ENCODE results near the gene FAM107A. TPM values are rescaled to one million over a fixed set of nuclear protein-coding genes. Genes with fewer than 3 reads are reported as not detected.

FAM107A gene
- total and polyA plus RNA-seq, 9 of the 15 experiments (the other 6 are each of a cell fraction or from before 2014, with no cell fraction given), result 0.07 TPM; not detected in 8

DNA sequence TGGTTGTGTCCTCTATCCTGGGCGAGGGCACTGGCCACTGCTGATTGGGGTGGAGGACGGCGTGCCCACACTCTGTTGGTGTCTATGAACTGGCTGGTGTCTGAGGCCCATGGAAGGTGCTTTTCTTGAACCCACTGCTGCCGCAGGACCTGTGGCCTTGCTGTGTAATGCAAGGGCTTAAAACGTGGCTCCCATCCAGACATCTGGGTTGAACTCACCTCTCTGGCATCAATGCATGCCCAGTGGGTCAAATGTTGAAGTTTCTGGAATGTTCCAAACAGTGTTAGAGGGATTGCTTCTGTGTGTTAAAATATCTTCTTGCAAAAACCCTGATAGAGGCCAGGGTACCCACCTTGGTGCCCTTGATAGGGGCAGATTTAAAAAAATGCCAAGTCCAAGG lies 46.8 kb upstream of the FAM107A start:
- ChIA-PET POLR2A (no interaction called here), CTCF (ENCODE audit: low intra/inter-chr PET ratio) (no interaction called here)
- H3K79me2 ChIP-seq (ENCODE audit: control insufficient read depth, insufficient read depth, low read length), result no peaks in the 10 kb centered on the region
- no peak overlapping the region for H3K4me2 ChIP-seq (ENCODE audit: insufficient read depth, low read length)
- WGBS (ENCODE audit: insufficient coverage, low coverage, missing lambda C conversion rate), result 0% methylated on average over 5 of the region's 5 CpGs
- H3K9me1 ChIP-seq (ENCODE audit: control insufficient read depth, insufficient read depth, low read length), result no peaks in the 10 kb centered on the region
- no peak overlapping the region for H3K4me3 ChIP-seq
- intact Hi-C loops (cut with micrococcal nuclease), result no loop called here
- no peak overlapping the region for H2AFZ ChIP-seq (ENCODE audit: low read depth, low read length)
- no peak for DNase-seq (ENCODE audit: extremely low read depth in 1 of 4, low spot score in 3 of 4)
- H3K27me3 ChIP-seq (ENCODE audit: control insufficient read depth in 2 of 2, insufficient read depth in 2 of 2, low read length in 2 of 2), result peaks cover 3 to 56% of the 10 kb centered on the region in 2 experiments; a peak in 3 of 5 replicates
- H4K20me1 ChIP-seq (replicated peaks; ENCODE audit: control insufficient read depth, insufficient read depth, low read length), result no peaks in the 10 kb centered on the region; the same call in 1 of the 2 replicates
- no peaks in the 10 kb centered on the region for H3K36me3 ChIP-seq (ENCODE audit: control insufficient read depth, insufficient read depth, low read length)
- no TSS peak for BruUV-seq (replicated peaks)
- no peaks in the 10 kb centered on the region for H3K9me3 ChIP-seq (replicated peaks; ENCODE audit: control insufficient read depth, insufficient read depth, low read depth, low read length)
- no peak overlapping the region for H3K9ac ChIP-seq (ENCODE audit: insufficient read depth in 1 of 2, low read depth in 2 of 2, low read length in 2 of 2)
- FAIRE-seq, result no peak
- no peak for ATAC-seq
- H3K27ac ChIP-seq (ENCODE audit: extremely low read depth, low read depth, low read length), result no peak overlapping the region
- TF ChIP-seq NFXL1 (CRISPR knock-in tag; IDR thresholded peaks at IDR 0.05) (no peak), DPF2 (IDR thresholded peaks at IDR 0.05) (no peak), ARID1B (IDR thresholded peaks at IDR 0.05) (no peak), HOXB6 (CRISPR knock-in tag; IDR thresholded peaks at IDR 0.05; ENCODE audit: borderline replicate concordance) (no peak)
- TF ChIP-seq, protein P1, sequence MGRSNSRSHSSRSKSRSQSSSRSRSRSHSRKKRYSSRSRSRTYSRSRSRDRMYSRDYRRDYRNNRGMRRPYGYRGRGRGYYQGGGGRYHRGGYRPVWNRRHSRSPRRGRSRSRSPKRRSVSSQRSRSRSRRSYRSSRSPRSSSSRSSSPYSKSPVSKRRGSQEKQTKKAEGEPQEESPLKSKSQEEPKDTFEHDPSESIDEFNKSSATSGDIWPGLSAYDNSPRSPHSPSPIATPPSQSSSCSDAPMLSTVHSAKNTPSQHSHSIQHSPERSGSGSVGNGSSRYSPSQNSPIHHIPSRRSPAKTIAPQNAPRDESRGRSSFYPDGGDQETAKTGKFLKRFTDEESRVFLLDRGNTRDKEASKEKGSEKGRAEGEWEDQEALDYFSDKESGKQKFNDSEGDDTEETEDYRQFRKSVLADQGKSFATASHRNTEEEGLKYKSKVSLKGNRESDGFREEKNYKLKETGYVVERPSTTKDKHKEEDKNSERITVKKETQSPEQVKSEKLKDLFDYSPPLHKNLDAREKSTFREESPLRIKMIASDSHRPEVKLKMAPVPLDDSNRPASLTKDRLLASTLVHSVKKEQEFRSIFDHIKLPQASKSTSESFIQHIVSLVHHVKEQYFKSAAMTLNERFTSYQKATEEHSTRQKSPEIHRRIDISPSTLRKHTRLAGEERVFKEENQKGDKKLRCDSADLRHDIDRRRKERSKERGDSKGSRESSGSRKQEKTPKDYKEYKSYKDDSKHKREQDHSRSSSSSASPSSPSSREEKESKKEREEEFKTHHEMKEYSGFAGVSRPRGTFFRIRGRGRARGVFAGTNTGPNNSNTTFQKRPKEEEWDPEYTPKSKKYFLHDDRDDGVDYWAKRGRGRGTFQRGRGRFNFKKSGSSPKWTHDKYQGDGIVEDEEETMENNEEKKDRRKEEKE (IDR thresholded peaks at IDR 0.05; ENCODE audit: borderline replicate concordance in 1 of 2, control insufficient read depth in 1 of 2, low read depth in 2 of 2, low read length in 1 of 2), result no peak
- TF ChIP-seq, protein P2, sequence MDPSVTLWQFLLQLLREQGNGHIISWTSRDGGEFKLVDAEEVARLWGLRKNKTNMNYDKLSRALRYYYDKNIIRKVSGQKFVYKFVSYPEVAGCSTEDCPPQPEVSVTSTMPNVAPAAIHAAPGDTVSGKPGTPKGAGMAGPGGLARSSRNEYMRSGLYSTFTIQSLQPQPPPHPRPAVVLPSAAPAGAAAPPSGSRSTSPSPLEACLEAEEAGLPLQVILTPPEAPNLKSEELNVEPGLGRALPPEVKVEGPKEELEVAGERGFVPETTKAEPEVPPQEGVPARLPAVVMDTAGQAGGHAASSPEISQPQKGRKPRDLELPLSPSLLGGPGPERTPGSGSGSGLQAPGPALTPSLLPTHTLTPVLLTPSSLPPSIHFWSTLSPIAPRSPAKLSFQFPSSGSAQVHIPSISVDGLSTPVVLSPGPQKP (CRISPR knock-in tag; IDR thresholded peaks at IDR 0.05), result no peak
- in situ Hi-C loops (cut with MboI), result no loop called here
- no peaks in the 10 kb centered on the region; a peak in 1 of 5 replicates for H3K4me1 ChIP-seq (replicated peaks in 1 of 2; ENCODE audit: control insufficient read depth in 2 of 2, insufficient read depth in 2 of 2, low read length in 2 of 2)
